Measurements from ENCODE around the gene CCER1. TPM values are rescaled to one million over a fixed set of nuclear protein-coding genes. Genes with fewer than 3 reads are reported as not detected.

Gene CCER1
- total RNA-seq, 3 donors from 2014 or later: not detected

GRCh38 chr12:90945070-90945649 is 9.8 kb downstream of the CCER1 start:
- no peak for ATAC-seq
- H3K9me3 ChIP-seq: no peaks in the 10 kb centered on the region
- H3K4me3 ChIP-seq: no peak overlapping the region
- peak in 1 of 3 donors; percentile 10 for DNase-seq
- H3K4me1 ChIP-seq (ENCODE audit: low read depth): no peaks in the 10 kb centered on the region
- TF ChIP-seq, protein P1, sequence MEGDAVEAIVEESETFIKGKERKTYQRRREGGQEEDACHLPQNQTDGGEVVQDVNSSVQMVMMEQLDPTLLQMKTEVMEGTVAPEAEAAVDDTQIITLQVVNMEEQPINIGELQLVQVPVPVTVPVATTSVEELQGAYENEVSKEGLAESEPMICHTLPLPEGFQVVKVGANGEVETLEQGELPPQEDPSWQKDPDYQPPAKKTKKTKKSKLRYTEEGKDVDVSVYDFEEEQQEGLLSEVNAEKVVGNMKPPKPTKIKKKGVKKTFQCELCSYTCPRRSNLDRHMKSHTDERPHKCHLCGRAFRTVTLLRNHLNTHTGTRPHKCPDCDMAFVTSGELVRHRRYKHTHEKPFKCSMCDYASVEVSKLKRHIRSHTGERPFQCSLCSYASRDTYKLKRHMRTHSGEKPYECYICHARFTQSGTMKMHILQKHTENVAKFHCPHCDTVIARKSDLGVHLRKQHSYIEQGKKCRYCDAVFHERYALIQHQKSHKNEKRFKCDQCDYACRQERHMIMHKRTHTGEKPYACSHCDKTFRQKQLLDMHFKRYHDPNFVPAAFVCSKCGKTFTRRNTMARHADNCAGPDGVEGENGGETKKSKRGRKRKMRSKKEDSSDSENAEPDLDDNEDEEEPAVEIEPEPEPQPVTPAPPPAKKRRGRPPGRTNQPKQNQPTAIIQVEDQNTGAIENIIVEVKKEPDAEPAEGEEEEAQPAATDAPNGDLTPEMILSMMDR (IDR thresholded peaks at IDR 0.05): no peak
- no peaks in the 10 kb centered on the region for H3K36me3 ChIP-seq (ENCODE audit: low read depth)
- intact Hi-C loops (cut with DNase I, micrococcal nuclease): no loop called here

DNA sequence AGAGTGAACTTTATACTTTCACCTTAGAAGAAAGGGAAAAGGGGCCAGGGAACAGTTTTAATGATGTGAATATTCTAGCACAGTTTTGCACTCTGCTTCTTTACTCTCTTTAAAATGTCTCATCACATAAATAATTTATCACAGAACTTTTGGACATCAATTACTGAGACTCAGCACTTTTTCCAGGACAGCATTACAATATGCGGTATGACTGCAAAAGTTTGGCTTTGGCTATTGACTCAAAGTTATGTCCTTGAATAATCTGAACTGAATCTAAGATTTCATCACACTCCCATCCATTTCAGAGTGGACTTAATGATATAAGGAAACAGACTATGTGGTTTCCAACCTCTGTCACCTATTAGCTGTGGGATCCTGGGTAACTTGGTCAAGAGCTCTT is 11.7 kb downstream of the CCER1 start:
- TF ChIP-seq, protein P1 (IDR thresholded peaks at IDR 0.05): no peak
- Histone ChIP-seq H3K4me1 (ENCODE audit: low read depth) (no peaks in the 10 kb centered on the region), H3K36me3 (ENCODE audit: low read depth) (no peaks in the 10 kb centered on the region), H3K9me3 (no peaks in the 10 kb centered on the region), H3K4me3 (no peak overlapping the region)
- no peak for ATAC-seq
- intact Hi-C loops (cut with DNase I, micrococcal nuclease): loop anchor here in 1 of 2 donors (5.0 kb wide), 1 partner anchor 176 kb away; no protein-coding TSS in a partner anchor
- no peak for DNase-seq

DNA sequence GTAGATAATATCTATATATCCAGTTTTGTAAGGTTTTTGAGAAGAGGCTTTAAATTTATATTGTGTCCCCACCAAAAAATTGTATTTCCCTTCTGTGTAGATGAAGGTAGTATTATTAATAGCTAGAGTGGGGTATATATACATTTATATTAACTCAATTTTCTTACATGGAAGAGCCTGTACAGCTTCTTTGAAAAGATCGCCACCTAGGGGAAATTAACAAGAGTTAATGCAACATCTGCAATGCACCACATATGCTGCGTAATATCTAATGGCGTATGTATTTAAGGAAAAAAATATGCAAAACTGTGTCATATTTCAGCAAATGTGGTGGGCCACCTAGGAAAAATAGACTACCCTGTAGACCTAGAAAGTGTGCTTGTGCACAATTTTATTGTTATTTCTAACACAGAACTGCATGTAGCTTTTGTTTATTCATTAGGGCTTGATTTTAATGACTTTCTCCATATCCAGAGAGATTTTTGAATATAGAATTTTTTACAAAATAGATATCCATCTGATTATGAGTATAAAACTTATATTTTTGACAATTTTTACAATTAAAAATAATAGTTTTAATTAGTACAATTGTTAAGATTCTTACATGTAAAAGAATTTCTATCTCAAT is 14.0 kb downstream of the CCER1 start:
- DNase-seq (no peak), ATAC-seq (peak; percentile 36)
- Histone ChIP-seq H3K4me3 (no peak overlapping the region), H3K4me1 (ENCODE audit: low read depth) (no peaks in the 10 kb centered on the region), H3K36me3 (ENCODE audit: low read depth) (no peaks in the 10 kb centered on the region), H3K9me3 (no peaks in the 10 kb centered on the region)
- intact Hi-C loops (cut with DNase I, micrococcal nuclease): loop anchor here in 1 of 2 donors (5.0 kb wide), 1 partner anchor 174 kb away; no protein-coding TSS in a partner anchor
- TF ChIP-seq, protein P1 (IDR thresholded peaks at IDR 0.05): no peak

- Histone ChIP-seq H3K4me1 (ENCODE audit: low read depth) (no peaks in the 10 kb centered on the region), H3K9me3 (no peaks in the 10 kb centered on the region), H3K4me3 (no peak overlapping the region), H3K36me3 (ENCODE audit: low read depth) (no peaks in the 10 kb centered on the region)
- ATAC-seq: no peak
- intact Hi-C loops (cut with DNase I, micrococcal nuclease): no loop called here
- DNase-seq: no peak
- TF ChIP-seq, protein P1 (IDR thresholded peaks at IDR 0.05): no peak
Observed at GRCh38 chr12:90939382-90939781, 15.6 kb downstream of the CCER1 start.

DNA sequence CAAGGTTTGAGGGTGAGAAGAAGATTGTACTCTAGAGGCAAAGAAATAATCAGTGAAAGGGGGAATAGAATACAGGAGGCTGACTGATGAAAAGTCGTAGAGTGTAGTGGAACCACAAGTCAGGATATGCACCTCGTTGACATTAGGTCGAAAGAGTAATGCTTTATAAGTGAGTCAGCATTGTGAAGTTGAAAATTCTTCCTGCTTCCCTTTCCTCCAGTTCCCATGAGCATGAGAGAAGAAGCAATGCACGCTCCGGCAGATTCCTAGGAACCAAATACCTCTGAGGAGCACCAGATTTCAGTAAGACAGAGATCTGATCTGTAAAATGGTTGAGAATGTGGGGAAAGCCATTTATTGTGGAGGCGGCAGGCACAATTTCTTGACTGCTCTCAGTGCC is 16.5 kb downstream of the CCER1 start:
- intact Hi-C loops (cut with DNase I, micrococcal nuclease): no loop called here
- Histone ChIP-seq H3K4me3 (no peak overlapping the region), H3K4me1 (ENCODE audit: low read depth) (no peaks in the 10 kb centered on the region), H3K36me3 (ENCODE audit: low read depth) (no peaks in the 10 kb centered on the region), H3K9me3 (no peaks in the 10 kb centered on the region)
- no peak for DNase-seq
- TF ChIP-seq, protein P1 (IDR thresholded peaks at IDR 0.05): no peak
- ATAC-seq: no peak

All from mucosa of descending colon (tissue), 3 donors.